ENCODE data around the gene ZBED6.
A peak's percentile ranks its signal among the peaks of the same experiment; 100 is the strongest.
"Not testable (repeated sequence)": the region's sequence is repeated elsewhere in the genome, so short reads cannot be mapped to it uniquely, and the experiment has no call there.

Gene ZBED6

GRCh38 chr1:203769505-203770343, 25.7 kb upstream of the ZBED6 start:
- Mint-ChIP-seq H3K9me3 (no peaks in the 10 kb centered on the region), H3K27me3 (ENCODE audit: low read depth) (no peaks in the 10 kb centered on the region), H3K4me3 (no peak overlapping the region), H3K27ac (no peak overlapping the region), H3K4me1 (ENCODE audit: low read depth) (peaks cover 14% of the 10 kb centered on the region), H3K36me3 (ENCODE audit: low read depth) (peaks cover 41% of the 10 kb centered on the region)

- Mint-ChIP-seq H3K4me3 (no peak overlapping the region), H3K36me3 (ENCODE audit: low read depth) (peaks cover 49% of the 10 kb centered on the region), H3K9me3 (no peaks in the 10 kb centered on the region), H3K27ac (no peak overlapping the region), H3K4me1 (ENCODE audit: low read depth) (peaks cover 8% of the 10 kb centered on the region), H3K27me3 (ENCODE audit: low read depth) (no peaks in the 10 kb centered on the region)
Measured at GRCh38 chr1:203771901-203772301, 23.5 kb upstream of the ZBED6 start.

GRCh38 chr1:203772836-203773235, 22.6 kb upstream of the ZBED6 start:
- Mint-ChIP-seq H3K27me3 (ENCODE audit: low read depth) (no peaks in the 10 kb centered on the region), H3K4me3 (no peak overlapping the region), H3K4me1 (ENCODE audit: low read depth) (peaks cover 8% of the 10 kb centered on the region), H3K9me3 (no peaks in the 10 kb centered on the region), H3K36me3 (ENCODE audit: low read depth) (peaks cover 49% of the 10 kb centered on the region), H3K27ac (no peak overlapping the region)

- H3K36me3 Mint-ChIP-seq (ENCODE audit: low read depth), result peaks cover 29% of the 10 kb centered on the region
- H3K27ac Mint-ChIP-seq, result no peak overlapping the region
- H3K4me1 Mint-ChIP-seq (ENCODE audit: low read depth), result no peaks in the 10 kb centered on the region
- H3K4me3 Mint-ChIP-seq, result no peak overlapping the region
- no peaks in the 10 kb centered on the region for H3K9me3 Mint-ChIP-seq
- no peaks in the 10 kb centered on the region for H3K27me3 Mint-ChIP-seq (ENCODE audit: low read depth)
Measured at GRCh38 chr1:203776636-203777035, 18.8 kb upstream of the ZBED6 start.

- no peak overlapping the region for H3K4me3 Mint-ChIP-seq
- H3K27me3 Mint-ChIP-seq (ENCODE audit: low read depth), result no peaks in the 10 kb centered on the region
- no peak overlapping the region for H3K27ac Mint-ChIP-seq
- H3K4me1 Mint-ChIP-seq (ENCODE audit: low read depth), result no peaks in the 10 kb centered on the region
- no peaks in the 10 kb centered on the region for H3K9me3 Mint-ChIP-seq
- H3K36me3 Mint-ChIP-seq (ENCODE audit: low read depth), result peaks cover 24% of the 10 kb centered on the region
Measured at GRCh38 chr1:203777596-203777995, 17.8 kb upstream of the ZBED6 start.

- Mint-ChIP-seq H3K4me3 (no peak overlapping the region), H3K4me1 (ENCODE audit: low read depth) (no peaks in the 10 kb centered on the region), H3K27ac (no peak overlapping the region), H3K27me3 (ENCODE audit: low read depth) (no peaks in the 10 kb centered on the region), H3K36me3 (ENCODE audit: low read depth) (peaks cover 20% of the 10 kb centered on the region), H3K9me3 (no peaks in the 10 kb centered on the region)
Measured at GRCh38 chr1:203778146-203778545, 17.3 kb upstream of the ZBED6 start.

GRCh38 chr1:203778789-203779188, 16.6 kb upstream of the ZBED6 start:
- H3K4me3 Mint-ChIP-seq, result no peak overlapping the region
- H3K27me3 Mint-ChIP-seq (ENCODE audit: low read depth), result no peaks in the 10 kb centered on the region
- H3K4me1 Mint-ChIP-seq (ENCODE audit: low read depth), result no peaks in the 10 kb centered on the region
- H3K27ac Mint-ChIP-seq, result no peak overlapping the region
- H3K9me3 Mint-ChIP-seq, result no peaks in the 10 kb centered on the region
- H3K36me3 Mint-ChIP-seq (ENCODE audit: low read depth), result peaks cover 17% of the 10 kb centered on the region

GRCh38 chr1:203781962-203782361, 13.5 kb upstream of the ZBED6 start:
- H3K4me3 Mint-ChIP-seq, result no peak overlapping the region
- H3K9me3 Mint-ChIP-seq, result no peaks in the 10 kb centered on the region
- peaks cover 6% of the 10 kb centered on the region for H3K27me3 Mint-ChIP-seq (ENCODE audit: low read depth)
- no peaks in the 10 kb centered on the region for H3K36me3 Mint-ChIP-seq (ENCODE audit: low read depth)
- no peaks in the 10 kb centered on the region for H3K4me1 Mint-ChIP-seq (ENCODE audit: low read depth)
- H3K27ac Mint-ChIP-seq, result no peak overlapping the region

- Mint-ChIP-seq H3K27ac (no peak overlapping the region), H3K27me3 (ENCODE audit: low read depth) (peaks cover 6% of the 10 kb centered on the region), H3K36me3 (ENCODE audit: low read depth) (no peaks in the 10 kb centered on the region), H3K4me1 (ENCODE audit: low read depth) (peaks cover 4% of the 10 kb centered on the region), H3K4me3 (no peak overlapping the region), H3K9me3 (no peaks in the 10 kb centered on the region)
Measured at GRCh38 chr1:203789966-203790365, 5.5 kb upstream of the ZBED6 start.

- Mint-ChIP-seq H3K27ac (no peak overlapping the region), H3K4me1 (ENCODE audit: low read depth) (peaks cover 9% of the 10 kb centered on the region), H3K36me3 (ENCODE audit: low read depth) (peaks cover 6% of the 10 kb centered on the region), H3K9me3 (no peaks in the 10 kb centered on the region), H3K27me3 (ENCODE audit: low read depth) (no peaks in the 10 kb centered on the region), H3K4me3 (no peak overlapping the region)
Measured at GRCh38 chr1:203791498-203791897, 3.9 kb upstream of the ZBED6 start.

GRCh38 chr1:203792486-203792885, 2.9 kb upstream of the ZBED6 start:
- Mint-ChIP-seq H3K9me3 (no peaks in the 10 kb centered on the region), H3K27me3 (ENCODE audit: low read depth) (no peaks in the 10 kb centered on the region), H3K4me3 (no peak overlapping the region), H3K4me1 (ENCODE audit: low read depth) (peaks cover 17% of the 10 kb centered on the region), H3K27ac (no peak overlapping the region), H3K36me3 (ENCODE audit: low read depth) (peaks cover 13% of the 10 kb centered on the region)

- H3K4me3 Mint-ChIP-seq, result not testable (repeated sequence)
Measured at GRCh38 chr1:203793561-203793960, 1.9 kb upstream of the ZBED6 start.

GRCh38 chr1:203794764-203795440, 521 bp upstream of the ZBED6 start:
- Mint-ChIP-seq H3K9me3 (no peaks in the 10 kb centered on the region), H3K4me1 (ENCODE audit: low read depth) (peaks cover 37% of the 10 kb centered on the region), H3K36me3 (ENCODE audit: low read depth) (peaks cover 36% of the 10 kb centered on the region), H3K27ac (peak overlapping the region; percentile 94), H3K27me3 (ENCODE audit: low read depth) (no peaks in the 10 kb centered on the region), H3K4me3 (peak overlapping the region; percentile 95)

More at GRCh38 chr1:203793561-203793960, 1.9 kb upstream of the ZBED6 start:
- peaks cover 24% of the 10 kb centered on the region for H3K36me3 Mint-ChIP-seq (ENCODE audit: low read depth)
- H3K27me3 Mint-ChIP-seq (ENCODE audit: low read depth); H3K9me3 Mint-ChIP-seq; H3K27ac Mint-ChIP-seq: not testable (repeated sequence)
- H3K4me1 Mint-ChIP-seq (ENCODE audit: low read depth), result peaks cover 27% of the 10 kb centered on the region

GRCh38 chr1:203796236-203796605, 798 bp downstream of the ZBED6 start:
- peak overlapping the region; percentile 94 for H3K27ac Mint-ChIP-seq
- peaks cover 40% of the 10 kb centered on the region for H3K4me1 Mint-ChIP-seq (ENCODE audit: low read depth)
- H3K27me3 Mint-ChIP-seq (ENCODE audit: low read depth), result no peaks in the 10 kb centered on the region
- H3K9me3 Mint-ChIP-seq, result no peaks in the 10 kb centered on the region
- peak overlapping the region; percentile 95 for H3K4me3 Mint-ChIP-seq
- peaks cover 42% of the 10 kb centered on the region for H3K36me3 Mint-ChIP-seq (ENCODE audit: low read depth)

- Mint-ChIP-seq H3K9me3 (no peaks in the 10 kb centered on the region), H3K27me3 (ENCODE audit: low read depth) (no peaks in the 10 kb centered on the region), H3K4me1 (ENCODE audit: low read depth) (peaks cover 43% of the 10 kb centered on the region), H3K36me3 (ENCODE audit: low read depth) (peaks cover 44% of the 10 kb centered on the region), H3K27ac (no peak overlapping the region), H3K4me3 (peak overlapping the region; percentile 95)
Measured at GRCh38 chr1:203797216-203797615, 1.8 kb downstream of the ZBED6 start.

Measured in T-helper 1 cell treated with Interleukin-12 subunit alpha and Interleukin-12 subunit beta and Interleukin-4 antibody, amounts not matched to agents 30 μg/mL and 1 μg/mL, for 36 hours (primary cell).